GM12801 (cell line): ENCODE results near the gene KDM4C.

Source experiments
- TF ChIP-seq, protein P1 (sequence below): IDR thresholded peaks from one replicate; pipeline ENCODE4 v1.5.1; 2011; ENCODE audit warnings: control low read depth; ENCODE audit not compliant: insufficient read length; ENCODE audit errors: extremely low read depth

The KDM4C gene

GRCh38 chr9:6757456-6758247 is at the start of gene KDM4C:
Gene KDM4C, plus strand, starts transcription at chr9:6757973. Its CDS starts 35,016 bp downstream, at chr9:6792989.
- TF ChIP-seq, protein P1, sequence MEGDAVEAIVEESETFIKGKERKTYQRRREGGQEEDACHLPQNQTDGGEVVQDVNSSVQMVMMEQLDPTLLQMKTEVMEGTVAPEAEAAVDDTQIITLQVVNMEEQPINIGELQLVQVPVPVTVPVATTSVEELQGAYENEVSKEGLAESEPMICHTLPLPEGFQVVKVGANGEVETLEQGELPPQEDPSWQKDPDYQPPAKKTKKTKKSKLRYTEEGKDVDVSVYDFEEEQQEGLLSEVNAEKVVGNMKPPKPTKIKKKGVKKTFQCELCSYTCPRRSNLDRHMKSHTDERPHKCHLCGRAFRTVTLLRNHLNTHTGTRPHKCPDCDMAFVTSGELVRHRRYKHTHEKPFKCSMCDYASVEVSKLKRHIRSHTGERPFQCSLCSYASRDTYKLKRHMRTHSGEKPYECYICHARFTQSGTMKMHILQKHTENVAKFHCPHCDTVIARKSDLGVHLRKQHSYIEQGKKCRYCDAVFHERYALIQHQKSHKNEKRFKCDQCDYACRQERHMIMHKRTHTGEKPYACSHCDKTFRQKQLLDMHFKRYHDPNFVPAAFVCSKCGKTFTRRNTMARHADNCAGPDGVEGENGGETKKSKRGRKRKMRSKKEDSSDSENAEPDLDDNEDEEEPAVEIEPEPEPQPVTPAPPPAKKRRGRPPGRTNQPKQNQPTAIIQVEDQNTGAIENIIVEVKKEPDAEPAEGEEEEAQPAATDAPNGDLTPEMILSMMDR = no peak

DNA sequence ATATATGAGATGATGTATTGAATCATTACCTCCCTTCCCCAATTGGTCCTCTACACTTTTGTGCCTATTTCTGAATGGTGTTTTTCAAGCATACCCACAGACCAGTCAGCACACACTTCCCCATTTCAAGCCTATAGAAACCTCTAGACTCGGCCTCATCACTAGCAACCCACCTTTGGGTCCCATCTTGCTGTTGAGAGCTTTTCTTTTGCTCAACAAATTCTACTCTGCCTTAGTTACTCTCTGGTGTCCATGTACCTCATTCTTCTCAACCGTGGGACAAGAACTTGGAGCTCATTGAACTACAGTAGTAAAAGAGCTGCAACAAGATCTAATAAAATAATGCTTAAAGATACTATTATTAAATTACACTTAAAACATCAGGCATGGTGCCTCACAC is 49.0 kb upstream of the KDM4C start:
- TF ChIP-seq, protein P1 = no peak

DNA sequence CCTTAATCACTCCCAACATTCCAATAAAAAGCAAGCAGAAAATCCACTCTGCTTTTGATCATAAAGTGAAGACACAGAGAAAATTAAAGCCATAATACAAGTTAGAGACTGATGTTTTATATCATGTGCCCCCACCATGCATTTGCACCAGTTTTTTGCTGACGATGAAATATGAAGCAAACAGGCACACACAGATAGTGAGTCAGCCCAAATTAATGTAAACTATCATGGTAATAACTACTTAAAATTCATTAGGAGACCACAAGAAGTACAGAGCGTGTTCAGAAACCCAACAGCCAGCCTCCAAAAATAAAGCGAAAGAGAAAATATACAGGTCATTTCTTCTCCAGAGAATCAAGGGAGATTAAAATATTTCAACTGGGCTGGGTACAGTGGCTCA is 46.4 kb upstream of the KDM4C start:
- TF ChIP-seq, protein P1 = no peak

DNA sequence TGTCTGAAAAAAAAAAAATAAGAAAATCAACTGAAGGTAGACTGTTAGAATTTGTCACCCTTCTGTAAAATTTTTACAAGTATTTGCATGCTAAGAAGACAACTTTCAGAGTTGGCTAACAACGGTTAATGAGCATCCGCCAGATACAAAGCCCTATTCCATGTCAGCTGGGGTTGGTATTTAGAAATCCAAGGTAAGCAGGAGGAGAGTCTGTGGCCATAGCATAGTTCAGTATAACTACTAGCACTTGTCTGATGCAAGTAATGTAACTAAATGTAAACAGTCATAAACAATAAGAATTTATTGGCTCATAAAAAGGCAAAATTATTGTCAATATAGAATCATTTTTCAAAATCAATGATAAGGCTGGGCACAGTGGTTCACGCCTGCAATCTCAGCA is 45.7 kb upstream of the KDM4C start:
- TF ChIP-seq, protein P1 = no peak

DNA sequence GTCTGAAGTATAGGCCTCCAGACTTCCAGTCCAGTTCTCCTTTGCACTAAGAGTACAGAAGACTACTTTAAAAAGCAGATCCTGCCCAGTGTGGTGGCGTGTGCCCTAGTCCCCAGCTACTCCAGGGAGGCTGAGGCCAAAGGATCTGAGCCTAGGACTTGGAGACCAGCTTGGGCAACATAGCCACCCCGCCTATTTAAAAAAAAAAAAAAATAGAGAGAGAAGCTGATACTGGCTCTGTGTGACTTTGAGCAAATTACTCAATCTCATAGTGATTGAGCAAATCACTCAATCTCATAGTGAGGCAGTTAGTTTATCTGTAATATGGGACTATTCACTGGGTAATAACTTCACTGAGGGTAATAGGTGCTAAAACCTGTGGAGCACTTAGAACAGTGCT is 43.6 kb upstream of the KDM4C start:
- TF ChIP-seq, protein P1 = no peak

- TF ChIP-seq, protein P1 = no peak
Measured at GRCh38 chr9:6715755-6716643, 41.8 kb upstream of the KDM4C start.

GRCh38 chr9:6716766-6717165 is 41.0 kb upstream of the KDM4C start:
- TF ChIP-seq, protein P1 = no peak
